ENCODE measurements around the gene SNAP25. TPM values are rescaled to one million over a fixed set of nuclear protein-coding genes. Genes with fewer than 3 reads are reported as not detected.

Gene SNAP25
- total and polyA plus RNA-seq, 7 donors = 0.46 to 19.3 (median 6.8) TPM

GRCh38 chr20:10172998-10173655 is 45.5 kb upstream of the SNAP25 start:
- 83 to 84% methylated on average over 16 of the region's 16 CpGs for WGBS, 2 donors
- TF ChIP-seq POLR2A (IDR thresholded peaks at IDR 0.05) = no peak
- no peak for TF ChIP-seq POLR2AphosphoS5 (IDR thresholded peaks at IDR 0.05)
- no peak for TF ChIP-seq EP300 (IDR thresholded peaks at IDR 0.05)
- TF ChIP-seq CTCF (IDR thresholded peaks at IDR 0.05) = no peak
- no peak overlapping the region for H3K27ac ChIP-seq
- no peaks in the 10 kb centered on the region for H3K9me3 ChIP-seq
- intact Hi-C loops (cut with DNase I) = no loop called here
- no peaks in the 10 kb centered on the region for H3K36me3 ChIP-seq
- peaks cover 0 to 22% (median 0%) of the 10 kb centered on the region in 3 donors for H3K27me3 ChIP-seq
- H3K4me3 ChIP-seq = no peak overlapping the region
- peaks cover 0 to 12% (median 7%) of the 10 kb centered on the region in 4 donors for H3K4me1 ChIP-seq
- DNase-seq = no peak

GRCh38 chr20:10174400-10174799 is 44.2 kb upstream of the SNAP25 start:
- intact Hi-C loops (cut with DNase I) = no loop called here
- no peak for TF ChIP-seq POLR2A (IDR thresholded peaks at IDR 0.05)
- TF ChIP-seq CTCF (IDR thresholded peaks at IDR 0.05) = no peak
- TF ChIP-seq POLR2AphosphoS5 (IDR thresholded peaks at IDR 0.05) = no peak
- 93 to 95% methylated on average over 1 of the region's 1 CpG for WGBS, 2 donors
- no peak overlapping the region for H3K4me3 ChIP-seq
- no peak for DNase-seq
- H3K9me3 ChIP-seq = no peaks in the 10 kb centered on the region
- H3K27me3 ChIP-seq = peaks cover 0 to 22% (median 0%) of the 10 kb centered on the region in 3 donors
- peaks cover 0 to 12% (median 7%) of the 10 kb centered on the region in 4 donors for H3K4me1 ChIP-seq
- no peaks in the 10 kb centered on the region for H3K36me3 ChIP-seq
- no peak overlapping the region for H3K27ac ChIP-seq

- H3K4me3 ChIP-seq = no peak overlapping the region
- H3K27me3 ChIP-seq = peaks cover 0 to 8% (median 0%) of the 10 kb centered on the region in 3 donors
- no peaks in the 10 kb centered on the region for H3K9me3 ChIP-seq
- TF ChIP-seq CTCF (IDR thresholded peaks at IDR 0.05) = no peak
- no peak for TF ChIP-seq POLR2A (IDR thresholded peaks at IDR 0.05)
- no peak for TF ChIP-seq POLR2AphosphoS5 (IDR thresholded peaks at IDR 0.05)
- no peak for DNase-seq
- WGBS, 2 donors = 66 to 74% methylated on average over 3 of the region's 3 CpGs
- H3K27ac ChIP-seq = no peak overlapping the region
- intact Hi-C loops (cut with DNase I) = no loop called here
- no peaks in the 10 kb centered on the region for H3K36me3 ChIP-seq
- H3K4me1 ChIP-seq = peaks cover 0 to 4% (median 2%) of the 10 kb centered on the region in 4 donors
Measured at GRCh38 chr20:10177326-10177725, 41.3 kb upstream of the SNAP25 start.

GRCh38 chr20:10178091-10178490 is 40.5 kb upstream of the SNAP25 start:
- WGBS, 2 donors = 84 to 90% methylated on average over 1 of the region's 1 CpG
- Histone ChIP-seq H3K4me1 (no peaks in the 10 kb centered on the region), H3K27me3 (peaks cover 0 to under 1% (median 0%) of the 10 kb centered on the region in 3 donors), H3K9me3 (no peaks in the 10 kb centered on the region), H3K4me3 (no peak overlapping the region), H3K36me3 (no peaks in the 10 kb centered on the region), H3K27ac (no peak overlapping the region)
- no peak for TF ChIP-seq POLR2AphosphoS5 (IDR thresholded peaks at IDR 0.05)
- TF ChIP-seq EP300 (IDR thresholded peaks at IDR 0.05) = no peak
- TF ChIP-seq CTCF (IDR thresholded peaks at IDR 0.05) = no peak
- TF ChIP-seq POLR2A (IDR thresholded peaks at IDR 0.05) = no peak
- intact Hi-C loops (cut with DNase I) = no loop called here
- no peak for DNase-seq

Measured in sigmoid colon (tissue), 7 donors.